Esophagus muscularis mucosa (tissue), 4 donors: ENCODE results near the gene PSMC3. TPM values are rescaled to one million over a fixed set of nuclear protein-coding genes. Genes with fewer than 3 reads are reported as not detected.

Source experiments
- DNase-seq: peaks from one replicate; pipeline ENCODE4 v3.0.0-alpha.2; 2017; ENCODE audit errors: extremely low spot score
- H3K27ac ChIP-seq, 4 donors: fragments of 200-600 bp; sonication (generic); replicated peaks in 1 of 4; 1 replicate in 3 of 4; 2 replicates in 1 of 4; pipeline ENCODE4 v1.5.1; 2016 to 2019; ENCODE audit warnings: mild to moderate bottlenecking in 1 of 4
- H3K27me3 ChIP-seq, 4 donors: fragments of 200-600 bp; sonication (generic); one replicate each; pipeline versions ENCODE4 v1.5.1 to v1.6.0; 2016 to 2019
- H3K36me3 ChIP-seq, 4 donors: fragments of 200-600 bp; sonication (generic); one replicate each; pipeline ENCODE4 v1.5.1; 2016 to 2019
- H3K4me1 ChIP-seq, 4 donors: fragments of 200-600 bp; sonication (generic); one replicate each; pipeline ENCODE4 v1.5.1; 2016 to 2019
- H3K4me3 ChIP-seq, 4 donors: fragments of 200-600 bp; sonication (generic); 1 replicate in 2 of 4; 2 replicates in 2 of 4; pipeline ENCODE4 v1.5.1; 2016 to 2019; ENCODE audit warnings: mild to moderate bottlenecking in 4 of 4, moderate library complexity in 1 of 4
- H3K9me3 ChIP-seq, 4 donors: fragments of 200-600 bp; sonication (generic); 1 replicate in 3 of 4; 2 replicates in 1 of 4; pipeline ENCODE4 v1.5.1; 2016 to 2019
- CTCF ChIP-seq, 3 experiments: fragments of 200-600 bp in 2 of 3; fragments of 450-650 bp in 1 of 3; sonication (generic) in 2 of 3; IDR thresholded peaks; one replicate each; pipeline ENCODE4 v1.5.1; 2017 to 2019; ENCODE audit warnings: antibody characterized with exemption in 3 of 3, mild to moderate bottlenecking in 2 of 3, moderate library complexity in 1 of 3
- EP300 ChIP-seq: sonication (generic); formaldehyde crosslinking; IDR thresholded peaks from one replicate; pipeline ENCODE4 v1.6.1; 2017; ENCODE audit warnings: antibody characterized with exemption
- POLR2A ChIP-seq: fragments of 450-650 bp; IDR thresholded peaks from one replicate; pipeline ENCODE4 v1.6.1; 2017; ENCODE audit warnings: antibody characterized with exemption, moderate library complexity, mild to moderate bottlenecking, low read depth
- POLR2AphosphoS5 ChIP-seq, 2 donors: sonication (generic); formaldehyde crosslinking; IDR thresholded peaks; one replicate each; pipeline ENCODE4 v1.6.1; 2017; ENCODE audit warnings: antibody characterized with exemption in 2 of 2
- WGBS: methylation state at CpG from one replicate; pipeline ENCODE4 v1.1.5; 2018; 5-methylcytosine and 5-hydroxymethylcytosine counted together
- intact Hi-C: fragments of 100-400 bp; cut with DNase I; formaldehyde crosslinking; loops from one replicate; pipeline ENCODE4 v1.15.1; 2023
- total RNA-seq, 4 donors: library from RNA; depleted of rRNA; stranded (reverse); fragments of >200 nt; gene quantifications; one replicate each; pipeline versions ENCODE4 v1.1.0 to v1.2.1, GENCODE V29; 2016

Gene PSMC3
- total RNA-seq, 4 donors from 2014 or later, result 163 to 197 (median 182) TPM

GRCh38 chr11:47445840-47446239, 19.6 kb upstream of the PSMC3 start:
- WGBS, result 97% methylated on average over 4 of the region's 4 CpGs
- H3K36me3 ChIP-seq, result no peaks in the 10 kb centered on the region
- no peak overlapping the region for H3K27ac ChIP-seq
- H3K27me3 ChIP-seq, result no peaks in the 10 kb centered on the region
- H3K4me3 ChIP-seq, result no peak overlapping the region
- DNase-seq, result no peak
- no peaks in the 10 kb centered on the region for H3K9me3 ChIP-seq
- intact Hi-C loops, result no loop called here
- peaks cover 0 to 3% (median 0%) of the 10 kb centered on the region in 4 donors for H3K4me1 ChIP-seq
- no peak for TF ChIP-seq CTCF (IDR thresholded peaks at IDR 0.05)
- no peak for TF ChIP-seq POLR2A
- no peak for TF ChIP-seq EP300
- no peak for TF ChIP-seq POLR2AphosphoS5 (IDR thresholded peaks at IDR 0.05)

- Histone ChIP-seq H3K36me3 (no peaks in the 10 kb centered on the region), H3K27me3 (no peaks in the 10 kb centered on the region), H3K27ac (no peak overlapping the region), H3K9me3 (no peaks in the 10 kb centered on the region), H3K4me3 (no peak overlapping the region), H3K4me1 (no peaks in the 10 kb centered on the region)
- intact Hi-C loops, result no loop called here
- DNase-seq, result no peak
- TF ChIP-seq CTCF (IDR thresholded peaks at IDR 0.05) (no peak), EP300 (no peak), POLR2A (no peak), POLR2AphosphoS5 (IDR thresholded peaks at IDR 0.05) (no peak)
- 82% methylated on average over 3 of the region's 3 CpGs for WGBS
These were observed 17.6 kb upstream of the PSMC3 start for GRCh38 chr11:47443817-47444216.

- Histone ChIP-seq H3K9me3 (no peaks in the 10 kb centered on the region), H3K27me3 (no peaks in the 10 kb centered on the region), H3K36me3 (no peaks in the 10 kb centered on the region), H3K27ac (no peak overlapping the region), H3K4me1 (peaks cover 0 to under 1% (median under 1%) of the 10 kb centered on the region in 4 donors), H3K4me3 (no peak overlapping the region)
- 84% methylated on average over 11 of the region's 12 CpGs for WGBS
- no peak for DNase-seq
- intact Hi-C loops, result no loop called here
- TF ChIP-seq POLR2A (no peak), CTCF (IDR thresholded peaks at IDR 0.05) (no peak), POLR2AphosphoS5 (IDR thresholded peaks at IDR 0.05) (no peak)
These were observed 16.9 kb upstream of the PSMC3 start for GRCh38 chr11:47443028-47443700.

- intact Hi-C loops, result no loop called here
- no CpG with 5 or more reads among the region's 8 CpGs for WGBS
- Histone ChIP-seq H3K27me3 (no peaks in the 10 kb centered on the region), H3K27ac (no peak overlapping the region), H3K4me3 (no peak overlapping the region), H3K36me3 (no peaks in the 10 kb centered on the region), H3K9me3 (no peaks in the 10 kb centered on the region), H3K4me1 (peaks cover 5 to 7% (median 6%) of the 10 kb centered on the region in 4 donors)
- no peak for TF ChIP-seq POLR2AphosphoS5 (IDR thresholded peaks at IDR 0.05)
- TF ChIP-seq CTCF (IDR thresholded peaks at IDR 0.05), result no peak
- TF ChIP-seq POLR2A, result no peak
- TF ChIP-seq EP300, result no peak
- no peak for DNase-seq
These were observed 16.3 kb upstream of the PSMC3 start for GRCh38 chr11:47442514-47442913.

GRCh38 chr11:47441421-47441820, 15.2 kb upstream of the PSMC3 start:
- H3K4me3 ChIP-seq, result no peak overlapping the region
- 91% methylated on average over 11 of the region's 12 CpGs for WGBS
- peaks cover 5 to 10% (median 9%) of the 10 kb centered on the region in 4 donors for H3K4me1 ChIP-seq
- no peaks in the 10 kb centered on the region for H3K36me3 ChIP-seq
- no peaks in the 10 kb centered on the region for H3K9me3 ChIP-seq
- no peak for DNase-seq
- no peak for TF ChIP-seq POLR2AphosphoS5 (IDR thresholded peaks at IDR 0.05)
- TF ChIP-seq EP300, result no peak
- no peak for TF ChIP-seq POLR2A
- no peak for TF ChIP-seq CTCF (IDR thresholded peaks at IDR 0.05)
- intact Hi-C loops, result no loop called here
- no peaks in the 10 kb centered on the region for H3K27me3 ChIP-seq
- no peak overlapping the region for H3K27ac ChIP-seq
